Measurements from ENCODE around the gene S100A13. TPM values are rescaled to one million over a fixed set of nuclear protein-coding genes. Genes with fewer than 3 reads are reported as not detected.
"Not testable (repeated sequence)": the region's sequence is repeated elsewhere in the genome, so short reads cannot be mapped to it uniquely, and the experiment has no call there.

The S100A13 gene
- total RNA-seq, 1 donor from 2014 or later, result 87.4 TPM

GRCh38 chr1:153587314-153587713, 40.0 kb downstream of the S100A13 start:
- Mint-ChIP-seq H3K4me3 (no peak overlapping the region), H3K36me3 (no peaks in the 10 kb centered on the region), H3K9me3 (no peaks in the 10 kb centered on the region), H3K27me3 (ENCODE audit: insufficient read depth, low read depth) (no peaks in the 10 kb centered on the region), H3K4me1 (peaks cover 18% of the 10 kb centered on the region), H3K27ac (no peak overlapping the region)
- no peak for DNase-seq (ENCODE audit: low spot score)
- Histone ChIP-seq H3K27me3 (no peaks in the 10 kb centered on the region), H3K36me3 (no peaks in the 10 kb centered on the region), H4K20me1 (ENCODE audit: low read depth) (no peaks in the 10 kb centered on the region), H3K27ac (no peak overlapping the region), H3K4me1 (peaks cover 20% of the 10 kb centered on the region), H3K4me3 (no peak overlapping the region), H3K9me3 (ENCODE audit: low read depth) (no peaks in the 10 kb centered on the region), H3F3A (ENCODE audit: low read depth) (peaks cover 8% of the 10 kb centered on the region), H3K4me2 (no peak overlapping the region), H3K9ac (no peak overlapping the region), H2AFZ (replicated peaks) (no peak overlapping the region), H3K79me2 (ENCODE audit: low read depth) (no peaks in the 10 kb centered on the region)
- TF ChIP-seq EZH2phosphoT487 (IDR thresholded peaks at IDR 0.05), result no peak
- TF ChIP-seq CTCF (IDR thresholded peaks at IDR 0.05), result no peak
- TF ChIP-seq EZH2 (IDR thresholded peaks at IDR 0.05), result no peak

- DNase-seq (ENCODE audit: low spot score), result no peak
- no peak overlapping the region for H3K27ac Mint-ChIP-seq
- H3F3A ChIP-seq (ENCODE audit: low read depth), result peaks cover 7% of the 10 kb centered on the region
- H3K9ac ChIP-seq, result no peak overlapping the region
- peak overlapping the region; percentile 42 for H2AFZ ChIP-seq (replicated peaks)
- H4K20me1 ChIP-seq (ENCODE audit: low read depth), result no peaks in the 10 kb centered on the region
- H3K36me3 Mint-ChIP-seq, result no peaks in the 10 kb centered on the region
- no peak overlapping the region for H3K4me2 ChIP-seq
- H3K27ac ChIP-seq, result no peak overlapping the region
- H3K4me3 Mint-ChIP-seq, result no peak overlapping the region
- TF ChIP-seq EZH2 (IDR thresholded peaks at IDR 0.05) (no peak), CTCF (IDR thresholded peaks at IDR 0.05) (no peak), EZH2phosphoT487 (IDR thresholded peaks at IDR 0.05) (no peak)
- H3K36me3 ChIP-seq, result no peaks in the 10 kb centered on the region
- peaks cover 19% of the 10 kb centered on the region for H3K4me1 ChIP-seq
- H3K4me3 ChIP-seq, result no peak overlapping the region
- no peaks in the 10 kb centered on the region for H3K27me3 ChIP-seq
- H3K9me3 Mint-ChIP-seq, result peaks cover under 1% of the 10 kb centered on the region
- H3K4me1 Mint-ChIP-seq, result peaks cover 18% of the 10 kb centered on the region
- no peaks in the 10 kb centered on the region for H3K79me2 ChIP-seq (ENCODE audit: low read depth)
- no peaks in the 10 kb centered on the region for H3K27me3 Mint-ChIP-seq (ENCODE audit: insufficient read depth, low read depth)
- no peaks in the 10 kb centered on the region for H3K9me3 ChIP-seq (ENCODE audit: low read depth)
These were observed 41.0 kb downstream of the S100A13 start for GRCh38 chr1:153586347-153586746.

GRCh38 chr1:153585006-153585405, 42.3 kb downstream of the S100A13 start:
- Mint-ChIP-seq H3K27ac (no peak overlapping the region), H3K4me1 (peaks cover 18% of the 10 kb centered on the region), H3K4me3 (no peak overlapping the region), H3K9me3 (peaks cover 4% of the 10 kb centered on the region), H3K36me3 (no peaks in the 10 kb centered on the region), H3K27me3 (ENCODE audit: insufficient read depth, low read depth) (peaks cover 2% of the 10 kb centered on the region)
- Histone ChIP-seq H3K4me2 (no peak overlapping the region), H4K20me1 (ENCODE audit: low read depth) (no peaks in the 10 kb centered on the region), H3K27ac (no peak overlapping the region), H3K36me3 (no peaks in the 10 kb centered on the region), H2AFZ (replicated peaks) (no peak overlapping the region), H3F3A (ENCODE audit: low read depth) (peaks cover 7% of the 10 kb centered on the region), H3K79me2 (ENCODE audit: low read depth) (no peaks in the 10 kb centered on the region), H3K9me3 (ENCODE audit: low read depth) (no peaks in the 10 kb centered on the region), H3K4me3 (no peak overlapping the region), H3K4me1 (peaks cover 19% of the 10 kb centered on the region), H3K27me3 (no peaks in the 10 kb centered on the region), H3K9ac (no peak overlapping the region)
- TF ChIP-seq EZH2 (IDR thresholded peaks at IDR 0.05), result no peak
- DNase-seq (ENCODE audit: low spot score), result no peak

GRCh38 chr1:153583976-153584375, 43.3 kb downstream of the S100A13 start:
- Histone ChIP-seq H3K79me2 (ENCODE audit: low read depth) (no peaks in the 10 kb centered on the region), H3K9me3 (ENCODE audit: low read depth) (no peaks in the 10 kb centered on the region), H3K4me3 (no peak overlapping the region), H2AFZ (replicated peaks) (no peak overlapping the region), H3K9ac (no peak overlapping the region), H3K4me2 (peak overlapping the region; percentile 45), H3K27ac (no peak overlapping the region), H3K4me1 (peaks cover 23% of the 10 kb centered on the region), H4K20me1 (ENCODE audit: low read depth) (no peaks in the 10 kb centered on the region), H3K27me3 (no peaks in the 10 kb centered on the region), H3K36me3 (no peaks in the 10 kb centered on the region), H3F3A (ENCODE audit: low read depth) (peaks cover 15% of the 10 kb centered on the region)
- Mint-ChIP-seq H3K36me3 (no peaks in the 10 kb centered on the region), H3K4me1 (peaks cover 21% of the 10 kb centered on the region), H3K27ac (no peak overlapping the region), H3K27me3 (ENCODE audit: insufficient read depth, low read depth) (peaks cover 2% of the 10 kb centered on the region), H3K9me3 (peaks cover 4% of the 10 kb centered on the region), H3K4me3 (no peak overlapping the region)
- DNase-seq (ENCODE audit: low spot score), result no peak
- TF ChIP-seq EZH2phosphoT487 (IDR thresholded peaks at IDR 0.05), result no peak
- TF ChIP-seq CTCF (IDR thresholded peaks at IDR 0.05), result no peak
- TF ChIP-seq EZH2 (IDR thresholded peaks at IDR 0.05), result no peak

- H3K27me3 Mint-ChIP-seq (ENCODE audit: insufficient read depth, low read depth); H3K79me2 ChIP-seq (ENCODE audit: low read depth); H4K20me1 ChIP-seq (ENCODE audit: low read depth); H2AFZ ChIP-seq (replicated peaks); DNase-seq (ENCODE audit: low spot score); H3K9me3 ChIP-seq (ENCODE audit: low read depth); H3K27ac ChIP-seq; H3K4me3 Mint-ChIP-seq; H3K4me3 ChIP-seq; H3K36me3 ChIP-seq; H3K9ac ChIP-seq; H3K9me3 Mint-ChIP-seq; H3K36me3 Mint-ChIP-seq; H3K27me3 ChIP-seq; H3K27ac Mint-ChIP-seq: not testable (repeated sequence)
- peak overlapping the region; percentile 45 for H3K4me2 ChIP-seq
- H3K4me1 ChIP-seq, result peaks cover 28% of the 10 kb centered on the region
- peaks cover 19% of the 10 kb centered on the region for H3F3A ChIP-seq (ENCODE audit: low read depth)
- peaks cover 26% of the 10 kb centered on the region for H3K4me1 Mint-ChIP-seq
These were observed 43.8 kb downstream of the S100A13 start for GRCh38 chr1:153583514-153583913.

GRCh38 chr1:153582836-153583235, 44.5 kb downstream of the S100A13 start:
- H2AFZ ChIP-seq (replicated peaks); H4K20me1 ChIP-seq (ENCODE audit: low read depth); H3K9me3 ChIP-seq (ENCODE audit: low read depth); H3K36me3 ChIP-seq; H3K4me2 ChIP-seq; H3K27ac Mint-ChIP-seq; H3K4me3 ChIP-seq; H3K27me3 ChIP-seq; H3K79me2 ChIP-seq (ENCODE audit: low read depth); H3K9ac ChIP-seq; DNase-seq (ENCODE audit: low spot score); H3K36me3 Mint-ChIP-seq; H3K4me3 Mint-ChIP-seq; H3K27ac ChIP-seq; H3K9me3 Mint-ChIP-seq; H3K27me3 Mint-ChIP-seq (ENCODE audit: insufficient read depth, low read depth): not testable (repeated sequence)
- peaks cover 32% of the 10 kb centered on the region for H3K4me1 Mint-ChIP-seq
- Histone ChIP-seq H3K4me1 (peaks cover 35% of the 10 kb centered on the region), H3F3A (ENCODE audit: low read depth) (peaks cover 20% of the 10 kb centered on the region)
